GM18909 (cell line): ENCODE data around the gene MTARC2.
A peak's percentile ranks its signal among the peaks of the same experiment; 100 is the strongest.

Source experiments
- ATAC-seq: cut with Tn5 transposase; IDR thresholded peaks from one replicate; pipeline ENCODE4 v1.9.1; 2021; ENCODE audit warnings: mild to moderate bottlenecking; ENCODE audit not compliant: unreplicated experiment, poor library complexity

MTARC2 gene

DNA sequence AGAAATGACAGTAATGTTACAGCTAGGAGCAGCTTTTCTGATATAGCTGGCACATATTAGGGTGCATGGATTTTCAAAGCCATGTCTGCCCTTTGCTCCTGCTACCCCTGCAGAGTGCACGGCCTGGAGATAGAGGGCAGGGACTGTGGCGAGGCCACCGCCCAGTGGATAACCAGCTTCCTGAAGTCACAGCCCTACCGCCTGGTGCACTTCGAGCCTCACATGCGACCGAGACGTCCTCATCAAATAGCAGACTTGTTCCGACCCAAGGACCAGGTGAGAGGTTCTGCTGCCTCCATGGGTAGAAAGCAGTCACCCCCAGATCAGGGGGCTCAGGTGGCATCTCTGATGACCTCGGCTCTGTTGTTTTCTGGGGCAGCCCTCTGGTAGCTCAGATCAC is 48.4 kb downstream of the MTARC2 start:
- no peak for ATAC-seq

DNA sequence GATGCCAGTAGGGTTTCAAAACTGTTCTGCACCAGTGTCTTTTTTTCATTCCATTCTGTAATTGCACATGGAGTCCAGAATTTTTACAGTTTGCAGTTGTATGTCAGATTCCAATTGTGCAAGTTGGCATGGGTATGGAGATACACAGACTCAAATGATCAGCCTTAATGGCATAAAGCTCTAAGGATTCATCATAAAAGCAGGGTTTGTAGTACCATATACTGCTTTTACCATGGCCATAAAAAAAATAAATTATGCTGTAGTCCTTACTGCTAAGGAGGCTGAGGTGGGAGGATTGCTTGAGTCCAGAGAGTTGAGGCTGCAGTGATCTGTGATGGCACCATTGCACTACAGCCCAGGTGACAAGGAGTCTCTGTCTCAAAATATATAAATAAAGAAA is 48.9 kb downstream of the MTARC2 start:
- no peak for ATAC-seq

- ATAC-seq = no peak
Measured at GRCh38 chr1:220797553-220797952, 49.4 kb downstream of the MTARC2 start.

GRCh38 chr1:220798338-220798737 is 50.2 kb downstream of the MTARC2 start:
- no peak for ATAC-seq

- no peak for ATAC-seq
Measured at GRCh38 chr1:220800262-220800661, 52.1 kb downstream of the MTARC2 start.

- peak; percentile 64 for ATAC-seq
Measured at GRCh38 chr1:220803401-220804201, 55.5 kb downstream of the MTARC2 start.

DNA sequence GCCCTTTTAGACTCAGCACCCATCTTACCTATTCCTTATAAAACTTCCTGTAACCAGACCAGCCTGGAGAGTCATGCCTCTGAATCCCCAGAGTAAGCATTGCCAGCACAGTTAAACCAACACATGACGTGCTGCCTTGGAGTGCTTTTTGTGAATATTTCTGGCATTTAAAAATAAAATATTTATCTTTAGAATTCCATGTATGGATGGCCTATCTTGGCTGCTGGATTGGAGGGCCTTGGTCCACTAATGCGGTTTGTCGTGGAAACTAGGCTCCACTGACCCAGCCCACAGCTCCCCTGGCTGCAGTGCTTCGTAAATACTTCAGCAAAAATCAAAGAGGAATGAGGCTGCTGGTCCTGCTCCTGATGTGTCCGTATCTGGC is 56.1 kb downstream of the MTARC2 start:
- ATAC-seq = no peak

GRCh38 chr1:220806408-220806807 is 58.3 kb downstream of the MTARC2 start:
- ATAC-seq = no peak

GRCh38 chr1:220807726-220808125 is 59.6 kb downstream of the MTARC2 start:
- no peak for ATAC-seq

- no peak for ATAC-seq
Measured at GRCh38 chr1:220808345-220809186, 60.4 kb downstream of the MTARC2 start.

GRCh38 chr1:220809187-220809550 is 61.0 kb downstream of the MTARC2 start:
- ATAC-seq = no peak

- ATAC-seq = no peak
Measured at GRCh38 chr1:220809704-220810103, 61.6 kb downstream of the MTARC2 start.

DNA sequence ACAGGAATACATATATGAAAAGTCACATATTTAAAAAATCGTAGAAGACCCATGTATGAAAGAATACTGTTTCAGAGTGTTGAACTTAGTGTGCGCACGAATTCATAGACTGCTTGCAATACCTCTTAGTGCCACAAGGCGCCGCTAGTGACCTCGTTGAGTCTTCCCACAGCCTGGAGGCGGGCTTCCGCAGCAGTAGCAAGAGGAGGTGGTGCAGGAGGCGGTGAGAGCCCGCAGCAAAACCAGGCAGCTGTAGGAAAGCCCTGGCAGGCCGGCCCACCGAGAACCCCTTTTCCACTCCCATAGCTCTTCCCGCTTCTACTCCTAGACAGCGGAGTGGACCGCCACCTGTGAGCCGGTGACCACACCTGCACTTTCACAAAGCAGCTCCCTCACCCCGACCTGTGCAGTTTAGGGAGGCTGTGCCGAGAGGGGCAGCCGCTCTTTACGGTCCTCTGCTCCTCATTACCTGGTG is 62.1 kb downstream of the MTARC2 start:
- ATAC-seq = peak; percentile 92

- no peak for ATAC-seq
Measured at GRCh38 chr1:220810963-220811362, 62.8 kb downstream of the MTARC2 start.

DNA sequence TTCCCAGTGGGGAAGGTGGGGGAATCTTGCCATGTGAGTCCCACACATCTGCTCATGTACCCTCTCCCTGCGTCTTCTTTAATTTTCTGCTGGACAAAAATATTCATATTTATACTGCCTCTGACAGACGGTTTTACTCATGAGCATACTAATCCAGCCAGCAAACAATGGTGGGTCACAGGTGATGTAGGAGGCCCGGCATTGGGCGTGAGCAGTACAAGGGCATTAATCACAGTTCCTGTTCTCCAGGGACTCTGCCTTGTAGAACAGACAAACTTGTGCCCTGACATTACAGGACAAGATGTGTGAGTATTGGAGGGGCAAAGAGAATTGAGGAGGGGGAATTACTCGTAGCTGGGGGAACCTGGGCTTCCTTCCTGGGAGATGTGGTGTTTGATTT is 63.6 kb downstream of the MTARC2 start:
- ATAC-seq = no peak

GRCh38 chr1:220812308-220812707 is 64.2 kb downstream of the MTARC2 start:
- ATAC-seq = no peak

- no peak for ATAC-seq
Measured at GRCh38 chr1:220813013-220813412, 64.9 kb downstream of the MTARC2 start.

GRCh38 chr1:220815409-220815808 is 67.3 kb downstream of the MTARC2 start:
- no peak for ATAC-seq

DNA sequence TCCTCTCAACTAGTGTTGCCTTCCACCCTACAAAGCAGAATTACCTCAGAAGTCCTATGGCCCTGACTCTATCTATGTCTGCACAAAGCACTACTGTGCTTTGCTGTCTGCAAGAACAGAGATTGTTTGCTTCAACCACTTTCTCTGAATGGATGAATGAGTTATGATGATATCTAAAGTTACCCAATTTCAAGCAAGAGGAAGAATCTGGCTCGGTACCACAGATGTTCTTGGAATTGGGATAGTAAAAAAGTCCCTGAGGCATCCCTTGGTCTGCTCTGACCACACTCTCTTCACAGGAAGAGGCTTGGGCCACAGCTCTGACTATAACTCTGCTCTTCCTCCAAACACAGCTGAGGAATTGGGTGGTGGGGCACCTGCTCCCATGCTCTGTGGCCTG is 69.8 kb downstream of the MTARC2 start:
- ATAC-seq = no peak

DNA sequence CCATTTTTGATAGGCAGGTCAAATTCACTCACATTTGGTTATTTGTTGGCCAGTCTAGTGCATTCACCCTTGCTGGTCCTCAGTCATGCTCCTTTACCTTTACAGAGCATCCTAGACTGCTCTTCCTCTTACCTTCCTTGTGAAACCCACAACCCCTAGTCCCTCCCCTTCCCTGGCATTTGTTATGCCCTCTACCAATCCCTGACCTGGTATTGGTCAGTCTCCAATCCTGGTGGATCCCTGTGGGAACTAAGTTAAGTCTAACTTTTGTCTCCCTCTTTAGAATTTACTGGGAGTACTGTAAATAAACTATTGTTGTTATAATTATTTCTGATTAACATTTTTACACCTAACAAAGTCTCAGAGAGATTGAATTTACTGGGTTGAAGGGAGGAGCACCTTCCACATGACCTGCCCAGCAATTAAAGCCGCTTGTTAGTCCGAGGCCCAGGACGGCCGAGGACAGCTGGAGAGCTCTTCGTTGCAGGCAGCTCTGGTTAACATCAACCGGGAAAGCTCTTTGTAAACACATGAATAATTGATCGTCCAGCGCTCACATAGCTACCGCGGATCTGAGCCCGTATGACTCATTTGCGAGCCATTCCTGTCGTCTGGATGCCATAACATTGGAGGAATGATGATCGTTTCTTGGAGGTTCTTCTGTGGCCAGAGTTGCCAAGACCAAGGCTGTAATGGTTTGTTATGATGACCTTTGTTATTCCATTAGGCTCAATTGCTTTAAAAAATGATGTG is 70.5 kb downstream of the MTARC2 start:
- no peak for ATAC-seq
